HepG2 (cell line): ENCODE results near the gene RGP1. TPM values are rescaled to one million over a fixed set of nuclear protein-coding genes. Genes with fewer than 3 reads are reported as not detected.
A peak's percentile ranks its signal among the peaks of the same experiment; 100 is the strongest.

Source experiments
- CCDC6 ChIP-seq: sonication (generic); formaldehyde crosslinking; IDR thresholded peaks from 2 replicates; pipeline ENCODE4 v1.8.1; 2022; ENCODE audit warnings: mild to moderate bottlenecking, missing genetic modification reagents, moderate library complexity
- KDM2A ChIP-seq: sonication (generic); formaldehyde crosslinking; IDR thresholded peaks from 2 replicates; pipeline ENCODE4 v1.4.0; 2020; ENCODE audit warnings: low read depth, missing genetic modification reagents, borderline replicate concordance
- KDM5A ChIP-seq: fragments of 200-600 bp; sonication (generic); IDR thresholded peaks from 2 replicates; pipeline ENCODE4 v1.7.0; 2018; ENCODE audit warnings: antibody characterized with exemption, mild to moderate bottlenecking, low read length, borderline replicate concordance
- POGZ ChIP-seq: sonication (generic); formaldehyde crosslinking; IDR thresholded peaks from 2 replicates; pipeline ENCODE4 v1.4.0; 2020; ENCODE audit warnings: mild to moderate bottlenecking, missing genetic modification reagents
- POLR2AphosphoS5 ChIP-seq: IDR thresholded peaks from 2 replicates; pipeline ENCODE4 v1.6.1; 2012; ENCODE audit warnings: low read depth, low read length
- RAD21 ChIP-seq: fragments of 450-650 bp; formaldehyde crosslinking; IDR thresholded peaks from 2 replicates; pipeline ENCODE4 v1.5.0; 2020; ENCODE audit warnings: mild to moderate bottlenecking
- ZNF263 ChIP-seq: sonication (generic); formaldehyde crosslinking; IDR thresholded peaks from 2 replicates; pipeline ENCODE4 v1.4.0; 2020; ENCODE audit warnings: missing genetic modification reagents
- ZNF598 ChIP-seq: sonication (generic); formaldehyde crosslinking; IDR thresholded peaks from 2 replicates; pipeline ENCODE4 v1.5.1; 2020; ENCODE audit warnings: mild to moderate bottlenecking, missing genetic modification reagents, borderline replicate concordance
- ZNF652 ChIP-seq: IDR thresholded peaks from 2 replicates; pipeline ENCODE4 v1.6.1; 2016; ENCODE audit warnings: low read depth, borderline replicate concordance
- ZNF816 ChIP-seq: sonication (generic); formaldehyde crosslinking; IDR thresholded peaks from 2 replicates; pipeline ENCODE4 v1.8.0; 2022; ENCODE audit warnings: missing genetic modification reagents, mild to moderate bottlenecking, borderline replicate concordance
- polyA plus RNA-seq, 8 experiments: library from polyadenylated mRNA; depleted of rRNA in 3 of 8; stranded (reverse) in 7 of 8; unstranded in 1 of 8; fragments of >200 nt; fragmentation: Illumina TruSeq in 4 of 8; extraction: Trizol in 4 of 8; gene quantifications; 2 replicates each; pipeline versions ENCODE4 v1.2.1 to v1.2.3, GENCODE V29; 2011 to 2016; ENCODE audit warnings: low read depth in 4 of 8, missing spikeins in 1 of 8, mixed read lengths in 1 of 8; ENCODE audit not compliant: insufficient read depth in 1 of 8
- total RNA-seq, 5 experiments: library from RNA; depleted of rRNA; stranded (reverse); fragments of >200 nt; fragmentation: Illumina TruSeq; extraction: Trizol; gene quantifications; 2 replicates each; pipeline ENCODE4 v1.2.3, GENCODE V29; 2016; ENCODE audit warnings: low read depth in 1 of 5
- TF ChIP-seq, protein P1 (sequence below): sonication (generic); formaldehyde crosslinking; IDR thresholded peaks from 2 replicates; pipeline ENCODE4 v1.4.0; 2020; ENCODE audit warnings: missing genetic modification reagents
- TF ChIP-seq, protein P2 (sequence below): sonication (generic); formaldehyde crosslinking; IDR thresholded peaks from 2 replicates; pipeline ENCODE4 v1.5.1; 2020; ENCODE audit warnings: missing genetic modification reagents, mild to moderate bottlenecking, borderline replicate concordance
- TF ChIP-seq, protein P3 (sequence below): sonication (generic); formaldehyde crosslinking; IDR thresholded peaks from 2 replicates; pipeline ENCODE4 v1.8.0; 2022; ENCODE audit warnings: mild to moderate bottlenecking, missing genetic modification reagents, borderline replicate concordance
- TF ChIP-seq, protein P4 (sequence below): sonication (generic); formaldehyde crosslinking; IDR thresholded peaks from 2 replicates; pipeline ENCODE4 v1.4.0; 2020; ENCODE audit warnings: mild to moderate bottlenecking, missing genetic modification reagents, borderline replicate concordance
- TF ChIP-seq, protein P5 (sequence below): sonication (generic); formaldehyde crosslinking; IDR thresholded peaks from 2 replicates; pipeline ENCODE4 v1.4.0; 2020; ENCODE audit warnings: mild to moderate bottlenecking, missing genetic modification reagents

The RGP1 gene
- total and polyA plus RNA-seq, 2 of the 13 experiments (the other 11 are each of a cell fraction or from before 2014, with no cell fraction given) = 12.7 to 21.0 TPM

DNA sequence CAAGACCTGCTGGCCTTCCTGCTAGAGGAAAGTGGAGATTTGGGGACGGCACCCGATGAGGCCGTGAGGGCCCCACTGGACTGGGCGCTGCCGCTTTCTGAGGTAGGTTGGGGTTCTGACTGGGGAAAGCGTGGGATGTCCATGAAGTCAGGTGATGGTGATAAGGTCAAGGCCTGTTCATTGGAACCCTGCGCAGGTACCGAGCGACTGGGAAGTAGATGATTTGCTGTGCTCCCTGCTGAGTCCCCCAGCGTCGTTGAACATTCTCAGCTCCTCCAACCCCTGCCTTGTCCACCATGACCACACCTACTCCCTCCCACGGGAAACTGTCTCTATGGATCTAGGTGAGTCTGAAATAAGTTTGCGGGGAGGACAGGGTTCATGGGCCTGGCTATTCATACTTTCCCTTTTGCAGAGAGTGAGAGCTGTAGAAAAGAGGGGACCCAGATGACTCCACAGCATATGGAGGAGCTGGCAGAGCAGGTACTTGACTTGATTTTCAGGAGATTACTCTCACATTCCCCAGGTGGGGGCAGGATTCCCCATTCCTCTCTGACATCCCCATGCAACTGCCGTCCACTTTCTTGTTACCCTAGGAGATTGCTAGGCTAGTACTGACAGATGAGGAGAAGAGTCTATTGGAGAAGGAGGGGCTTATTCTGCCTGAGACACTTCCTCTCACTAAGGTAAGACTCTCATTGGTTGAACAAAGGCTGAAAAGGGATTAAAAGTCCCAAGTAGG lies 16.1 kb upstream of the RGP1 start (continued):
- 0 out of 2 replicates have a peak, but pooled peaks have one; percentile 3 for TF ChIP-seq KDM2A
- TF ChIP-seq CCDC6 = 0 out of 2 replicates have a peak, but pooled peaks have one; percentile 12
- TF ChIP-seq, protein P1, sequence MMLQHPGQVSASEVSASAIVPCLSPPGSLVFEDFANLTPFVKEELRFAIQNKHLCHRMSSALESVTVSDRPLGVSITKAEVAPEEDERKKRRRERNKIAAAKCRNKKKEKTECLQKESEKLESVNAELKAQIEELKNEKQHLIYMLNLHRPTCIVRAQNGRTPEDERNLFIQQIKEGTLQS (CRISPR knock-in tag) = no peak
- TF ChIP-seq ZNF263 (CRISPR knock-in tag) = peak; percentile 91
- TF ChIP-seq, protein P2, sequence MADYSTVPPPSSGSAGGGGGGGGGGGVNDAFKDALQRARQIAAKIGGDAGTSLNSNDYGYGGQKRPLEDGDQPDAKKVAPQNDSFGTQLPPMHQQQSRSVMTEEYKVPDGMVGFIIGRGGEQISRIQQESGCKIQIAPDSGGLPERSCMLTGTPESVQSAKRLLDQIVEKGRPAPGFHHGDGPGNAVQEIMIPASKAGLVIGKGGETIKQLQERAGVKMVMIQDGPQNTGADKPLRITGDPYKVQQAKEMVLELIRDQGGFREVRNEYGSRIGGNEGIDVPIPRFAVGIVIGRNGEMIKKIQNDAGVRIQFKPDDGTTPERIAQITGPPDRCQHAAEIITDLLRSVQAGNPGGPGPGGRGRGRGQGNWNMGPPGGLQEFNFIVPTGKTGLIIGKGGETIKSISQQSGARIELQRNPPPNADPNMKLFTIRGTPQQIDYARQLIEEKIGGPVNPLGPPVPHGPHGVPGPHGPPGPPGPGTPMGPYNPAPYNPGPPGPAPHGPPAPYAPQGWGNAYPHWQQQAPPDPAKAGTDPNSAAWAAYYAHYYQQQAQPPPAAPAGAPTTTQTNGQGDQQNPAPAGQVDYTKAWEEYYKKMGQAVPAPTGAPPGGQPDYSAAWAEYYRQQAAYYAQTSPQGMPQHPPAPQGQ = no peak
- TF ChIP-seq, protein P3, sequence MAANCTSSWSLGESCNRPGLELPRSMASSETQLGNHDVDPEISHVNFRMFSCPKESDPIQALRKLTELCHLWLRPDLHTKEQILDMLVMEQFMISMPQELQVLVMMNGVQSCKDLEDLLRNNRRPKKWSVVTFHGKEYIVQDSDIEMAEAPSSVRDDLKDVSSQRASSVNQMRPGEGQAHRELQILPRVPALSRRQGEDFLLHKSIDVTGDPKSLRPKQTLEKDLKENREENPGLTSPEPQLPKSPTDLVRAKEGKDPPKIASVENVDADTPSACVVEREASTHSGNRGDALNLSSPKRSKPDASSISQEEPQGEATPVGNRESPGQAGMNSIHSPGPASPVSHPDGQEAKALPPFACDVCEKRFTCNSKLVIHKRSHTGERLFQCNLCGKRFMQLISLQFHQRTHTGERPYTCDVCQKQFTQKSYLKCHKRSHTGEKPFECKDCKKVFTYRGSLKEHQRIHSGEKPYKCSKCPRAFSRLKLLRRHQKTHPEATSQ (CRISPR knock-in tag) = 0 out of 2 replicates have a peak, but pooled peaks have one; percentile 3
- no peak for TF ChIP-seq ZNF652 (CRISPR knock-in tag)
- 0 out of 2 replicates have a peak, but pooled peaks have one; percentile 66 for TF ChIP-seq KDM5A
- TF ChIP-seq ZNF598 (CRISPR knock-in tag) = peak; percentile 38; the same call in 1 of the 2 replicates
- TF ChIP-seq POGZ (CRISPR knock-in tag) = no peak
- TF ChIP-seq RAD21 (CRISPR knock-in tag) = 0 out of 2 replicates have a peak, but pooled peaks have one; percentile 12
- 0 out of 2 replicates have a peak, but pooled peaks have one; percentile 6 for TF ChIP-seq POLR2AphosphoS5
- TF ChIP-seq, protein P4, sequence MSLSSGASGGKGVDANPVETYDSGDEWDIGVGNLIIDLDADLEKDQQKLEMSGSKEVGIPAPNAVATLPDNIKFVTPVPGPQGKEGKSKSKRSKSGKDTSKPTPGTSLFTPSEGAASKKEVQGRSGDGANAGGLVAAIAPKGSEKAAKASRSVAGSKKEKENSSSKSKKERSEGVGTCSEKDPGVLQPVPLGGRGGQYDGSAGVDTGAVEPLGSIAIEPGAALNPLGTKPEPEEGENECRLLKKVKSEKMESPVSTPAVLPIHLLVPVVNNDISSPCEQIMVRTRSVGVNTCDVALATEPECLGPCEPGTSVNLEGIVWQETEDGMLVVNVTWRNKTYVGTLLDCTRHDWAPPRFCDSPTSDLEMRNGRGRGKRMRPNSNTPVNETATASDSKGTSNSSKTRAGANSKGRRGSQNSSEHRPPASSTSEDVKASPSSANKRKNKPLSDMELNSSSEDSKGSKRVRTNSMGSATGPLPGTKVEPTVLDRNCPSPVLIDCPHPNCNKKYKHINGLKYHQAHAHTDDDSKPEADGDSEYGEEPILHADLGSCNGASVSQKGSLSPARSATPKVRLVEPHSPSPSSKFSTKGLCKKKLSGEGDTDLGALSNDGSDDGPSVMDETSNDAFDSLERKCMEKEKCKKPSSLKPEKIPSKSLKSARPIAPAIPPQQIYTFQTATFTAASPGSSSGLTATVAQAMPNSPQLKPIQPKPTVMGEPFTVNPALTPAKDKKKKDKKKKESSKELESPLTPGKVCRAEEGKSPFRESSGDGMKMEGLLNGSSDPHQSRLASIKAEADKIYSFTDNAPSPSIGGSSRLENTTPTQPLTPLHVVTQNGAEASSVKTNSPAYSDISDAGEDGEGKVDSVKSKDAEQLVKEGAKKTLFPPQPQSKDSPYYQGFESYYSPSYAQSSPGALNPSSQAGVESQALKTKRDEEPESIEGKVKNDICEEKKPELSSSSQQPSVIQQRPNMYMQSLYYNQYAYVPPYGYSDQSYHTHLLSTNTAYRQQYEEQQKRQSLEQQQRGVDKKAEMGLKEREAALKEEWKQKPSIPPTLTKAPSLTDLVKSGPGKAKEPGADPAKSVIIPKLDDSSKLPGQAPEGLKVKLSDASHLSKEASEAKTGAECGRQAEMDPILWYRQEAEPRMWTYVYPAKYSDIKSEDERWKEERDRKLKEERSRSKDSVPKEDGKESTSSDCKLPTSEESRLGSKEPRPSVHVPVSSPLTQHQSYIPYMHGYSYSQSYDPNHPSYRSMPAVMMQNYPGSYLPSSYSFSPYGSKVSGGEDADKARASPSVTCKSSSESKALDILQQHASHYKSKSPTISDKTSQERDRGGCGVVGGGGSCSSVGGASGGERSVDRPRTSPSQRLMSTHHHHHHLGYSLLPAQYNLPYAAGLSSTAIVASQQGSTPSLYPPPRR (CRISPR knock-in tag) = peak; percentile 41; the same call in 1 of the 2 replicates
- TF ChIP-seq ZNF816 (CRISPR knock-in tag) = 0 out of 2 replicates have a peak, but pooled peaks have one; percentile 9
- TF ChIP-seq, protein P5, sequence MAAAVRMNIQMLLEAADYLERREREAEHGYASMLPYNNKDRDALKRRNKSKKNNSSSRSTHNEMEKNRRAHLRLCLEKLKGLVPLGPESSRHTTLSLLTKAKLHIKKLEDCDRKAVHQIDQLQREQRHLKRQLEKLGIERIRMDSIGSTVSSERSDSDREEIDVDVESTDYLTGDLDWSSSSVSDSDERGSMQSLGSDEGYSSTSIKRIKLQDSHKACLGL (CRISPR knock-in tag) = 0 out of 2 replicates have a peak, but pooled peaks have one; percentile 6
